Left forelimb (tissue), 1 donor: ENCODE data around the gene AIMP1.

ENCODE experiments used
- DNase-seq: peaks from one replicate; pipeline ENCODE4 v3.0.0-alpha.2; 2018; ENCODE audit warnings: low spot score

Gene AIMP1

DNA sequence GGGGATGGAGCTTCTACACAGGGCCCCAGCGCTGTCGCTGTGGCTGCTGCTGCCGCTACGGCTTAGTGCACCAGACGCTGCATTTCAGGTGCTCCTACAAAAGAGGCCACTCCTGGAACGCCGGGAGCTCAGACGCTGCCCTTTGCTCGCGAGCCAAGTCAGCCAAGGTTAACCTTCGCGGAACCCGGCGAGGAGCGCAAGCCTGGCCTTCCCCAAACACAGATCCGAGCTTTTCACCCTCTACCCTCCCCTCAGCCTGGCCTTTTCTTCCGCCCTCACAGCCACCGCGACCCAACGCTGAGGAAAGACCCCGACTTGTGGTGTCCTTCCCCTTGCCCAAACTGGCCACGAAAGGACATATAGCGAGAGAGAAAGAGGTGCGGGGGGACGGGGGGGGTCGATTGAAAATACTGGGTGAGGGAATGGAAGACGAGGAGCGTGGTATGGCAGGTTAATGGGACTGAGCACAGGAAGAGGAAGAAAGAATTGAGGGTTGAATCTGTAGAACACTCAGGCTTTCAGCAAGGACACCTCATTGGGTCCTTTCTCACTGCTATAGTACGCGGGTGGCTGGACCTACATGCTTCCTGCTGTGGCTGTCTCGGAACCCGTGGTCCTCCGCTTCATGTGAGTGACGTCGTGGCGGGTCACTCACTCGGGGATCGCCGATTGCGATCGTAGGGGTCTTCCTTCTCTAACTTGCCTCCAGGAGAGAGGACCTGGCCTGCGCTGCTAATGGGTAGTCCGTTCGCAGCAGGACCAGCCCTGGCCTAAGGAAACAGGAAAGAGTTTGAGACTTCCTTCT is at the start of gene AIMP1, which contains the start of gene TBCK:
Gene AIMP1, plus strand, starts transcription at position 583 of the 805 bp plus-strand sequence. CDS start 8,460 bp downstream, outside the sequence.
Gene TBCK, minus strand, starts transcription at position 242 of the 805 bp plus-strand sequence. CDS start 7,249 bp downstream, outside the sequence.
- DNase-seq: peak; percentile 95

DNA sequence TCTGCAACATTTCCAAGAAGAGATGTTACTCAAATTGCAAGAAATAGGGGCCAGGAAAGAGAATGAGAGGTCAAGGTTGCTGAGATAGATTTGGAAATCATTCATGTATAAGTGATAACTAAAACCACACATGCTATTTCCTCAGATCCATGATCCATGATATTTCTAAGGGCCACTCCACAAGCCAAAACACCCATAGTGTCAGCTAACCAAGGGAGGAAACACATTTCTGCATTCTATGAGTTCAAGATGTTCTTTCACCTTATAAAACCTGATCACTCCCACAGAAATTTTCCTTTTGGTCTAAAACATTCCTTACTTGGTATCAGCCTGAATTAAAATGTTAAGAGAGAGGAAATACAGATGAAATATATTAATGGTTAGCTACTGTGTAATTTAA is 47.6 kb upstream of the AIMP1 start:
- DNase-seq: no peak

- no peak for DNase-seq
Observed at GRCh38 chr4:106269711-106270110, 46.6 kb upstream of the AIMP1 start.

- DNase-seq: no peak
Observed at GRCh38 chr4:106270736-106271135, 45.6 kb upstream of the AIMP1 start.

- no peak for DNase-seq
Observed at GRCh38 chr4:106273831-106274230, 42.5 kb upstream of the AIMP1 start.

DNA sequence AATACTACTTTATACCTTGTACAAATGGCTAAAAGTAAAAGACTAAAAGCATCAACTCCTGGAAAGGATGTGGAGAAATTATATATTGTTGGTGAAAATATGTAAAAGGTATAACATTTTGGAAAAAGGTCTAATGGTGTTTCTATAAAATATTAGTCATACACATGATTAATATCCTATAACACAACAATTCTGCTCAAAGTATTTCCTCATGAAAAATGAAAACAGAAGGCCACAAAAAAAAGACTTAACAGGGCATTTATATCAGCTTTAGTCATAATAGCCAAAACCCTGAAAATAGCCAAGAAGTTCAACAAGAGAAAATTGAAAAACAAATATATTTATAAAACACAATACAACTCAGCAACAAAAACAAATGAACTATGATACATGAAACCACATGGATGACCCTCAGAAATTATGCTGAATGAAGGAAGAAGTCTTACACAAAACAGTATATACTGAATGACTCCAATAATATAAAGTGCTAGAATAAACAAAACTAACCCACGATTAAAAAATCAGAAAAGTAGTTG is 39.1 kb upstream of the AIMP1 start:
- no peak for DNase-seq

DNA sequence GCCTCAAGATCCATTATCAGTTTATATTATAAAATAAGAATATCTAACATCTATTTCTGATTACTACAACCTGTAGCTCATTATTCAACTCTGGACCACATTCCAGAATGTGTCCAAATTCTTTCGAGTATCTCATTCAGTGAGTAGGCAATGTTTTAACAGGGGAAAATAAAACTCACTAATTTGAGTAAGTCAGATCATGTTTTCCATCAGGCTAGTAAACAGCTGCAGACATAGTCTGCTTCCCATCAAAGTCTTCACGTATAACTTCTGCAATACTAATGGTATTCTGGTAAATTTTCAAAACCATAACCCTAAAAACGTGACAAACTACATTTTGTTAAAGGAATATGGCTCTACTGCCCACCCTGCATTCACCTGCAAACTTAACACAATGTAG is 32.1 kb upstream of the AIMP1 start:
- no peak for DNase-seq

GRCh38 chr4:106286611-106287010 is 29.7 kb upstream of the AIMP1 start:
- DNase-seq: no peak

GRCh38 chr4:106287353-106287969 is 28.9 kb upstream of the AIMP1 start:
- no peak for DNase-seq

DNA sequence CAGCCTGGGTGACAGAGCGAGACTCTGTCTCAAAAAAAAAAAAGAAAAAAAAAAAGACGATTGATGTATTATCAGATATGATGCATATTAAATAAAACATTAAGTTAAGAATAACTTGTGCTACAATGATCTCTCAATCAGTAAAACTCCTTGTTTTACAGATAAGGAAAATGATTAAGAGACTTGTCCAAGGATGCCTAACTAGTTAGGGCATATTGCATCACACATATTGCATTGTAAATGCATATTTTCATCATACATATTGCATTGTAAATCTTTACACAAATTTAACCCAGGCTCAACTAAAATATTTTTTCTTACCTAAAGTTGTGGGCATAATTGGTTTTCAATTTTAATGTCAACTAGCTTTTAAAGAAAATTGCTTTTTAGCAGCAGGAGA is 26.6 kb upstream of the AIMP1 start:
- no peak for DNase-seq

DNA sequence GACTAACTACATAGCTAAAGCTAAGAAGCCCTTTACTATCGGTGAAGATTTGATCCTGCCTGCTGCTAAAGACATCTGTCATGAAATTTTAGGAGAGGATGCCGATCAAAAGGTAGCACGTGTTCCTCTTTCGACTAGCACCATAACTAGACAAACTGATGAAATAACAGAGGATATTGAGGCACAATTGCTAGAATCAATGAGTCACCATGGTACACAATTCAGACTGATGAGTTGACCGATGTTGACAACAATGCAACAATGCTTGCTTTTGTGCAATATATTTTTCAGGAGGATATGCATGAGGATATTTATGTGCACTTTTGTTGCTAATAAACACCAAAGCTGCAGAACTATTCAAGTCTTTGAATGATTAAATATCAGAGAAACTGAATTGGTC is 24.7 kb upstream of the AIMP1 start:
- no peak for DNase-seq

GRCh38 chr4:106294062-106294461 is 22.3 kb upstream of the AIMP1 start:
- no peak for DNase-seq

GRCh38 chr4:106297245-106298035 is 18.9 kb upstream of the AIMP1 start:
- no peak for DNase-seq

DNA sequence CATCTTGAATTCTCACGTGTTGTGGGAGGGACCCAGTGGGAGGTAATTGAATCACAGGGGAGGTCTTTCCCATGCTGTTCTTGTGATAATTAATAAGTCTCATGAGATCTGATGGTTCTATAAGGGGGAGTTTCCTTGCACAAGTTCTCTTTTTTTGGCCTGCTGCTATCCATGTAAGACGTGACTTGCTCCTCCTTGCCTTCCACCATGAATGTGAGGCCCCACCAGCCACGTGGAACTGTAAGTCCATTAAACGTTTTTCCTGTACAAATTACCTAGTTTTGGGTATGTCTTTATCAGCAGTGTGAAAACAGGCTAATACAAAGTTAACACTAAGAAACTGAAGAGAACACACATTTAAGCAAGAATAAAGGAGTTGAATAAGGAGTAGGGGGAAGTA is 16.4 kb upstream of the AIMP1 start:
- no peak for DNase-seq

GRCh38 chr4:106301393-106302061 is 14.8 kb upstream of the AIMP1 start:
- DNase-seq: no peak

DNA sequence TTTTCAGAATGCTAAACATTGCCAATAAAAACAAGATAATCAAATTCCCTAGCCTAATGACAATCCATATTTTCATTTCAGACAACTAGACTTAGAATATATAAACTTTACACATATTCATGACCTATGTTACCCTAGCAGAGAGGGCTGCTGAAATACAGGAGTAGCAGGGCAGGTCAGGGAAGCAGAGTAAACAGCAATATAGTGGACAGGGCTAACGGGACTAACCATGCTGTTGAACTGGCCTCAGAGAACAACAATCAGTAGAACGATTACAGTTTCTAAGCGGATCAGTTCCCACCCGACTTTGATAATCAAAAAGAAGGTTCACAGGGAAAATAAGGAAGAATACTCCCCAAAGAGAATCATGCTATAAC is 14.3 kb upstream of the AIMP1 start:
- DNase-seq: no peak

GRCh38 chr4:106303548-106304281 is 12.6 kb upstream of the AIMP1 start:
- DNase-seq: no peak

DNA sequence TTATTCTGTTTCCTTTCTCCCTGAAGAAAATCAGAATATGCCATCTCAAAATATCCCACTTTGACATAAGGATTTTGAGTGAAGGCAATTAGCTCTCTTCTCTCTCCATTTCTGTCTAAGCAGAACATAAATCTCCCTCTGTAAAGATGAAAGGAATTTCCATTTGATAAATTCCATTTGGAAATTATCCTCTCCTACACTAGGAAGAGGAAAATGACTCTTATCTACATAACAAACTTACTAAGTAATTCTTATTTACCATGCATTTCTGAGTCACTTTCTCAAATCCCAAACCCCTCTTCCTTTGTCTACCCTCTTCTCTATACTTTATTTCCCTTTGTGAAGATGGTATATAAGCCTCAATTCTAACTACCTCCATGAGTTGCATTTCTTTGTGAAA is 11.7 kb upstream of the AIMP1 start:
- DNase-seq: no peak

GRCh38 chr4:106305435-106306055 is 10.8 kb upstream of the AIMP1 start:
- DNase-seq: no peak

GRCh38 chr4:106306561-106306960 is 9.8 kb upstream of the AIMP1 start:
- no peak for DNase-seq

- DNase-seq: no peak
Observed at GRCh38 chr4:106312377-106312776, 4.0 kb upstream of the AIMP1 start.
